Naive thymus-derived CD8-positive, alpha-beta T cell (primary cell): ENCODE results near the gene RANBP10. TPM values are rescaled to one million over a fixed set of nuclear protein-coding genes. Genes with fewer than 3 reads are reported as not detected.

Experiments used
- ATAC-seq, 2 donors: fragments of 150-1000 bp; cut with Tn5 transposase in 1 of 2; sonication (Bioruptor Pico), chemical (Tn5 transposase) in 1 of 2; 1 replicate in 1 of 2; 2 replicates in 1 of 2; pipeline ENCODE4 v1.10.0; 2021; ENCODE audit warnings: mild to moderate bottlenecking in 2 of 2, moderate library complexity in 2 of 2
- POLR2A ChIA-PET: fragments of 350-600 bp; sonication (Branson Sonifier 250); formaldehyde crosslinking; loops from one replicate; lab custom pipeline; 2021; ENCODE audit warnings: antibody characterized with exemption; lab: Charles Lee
- DNase-seq, 10 donors: peaks; one replicate each; pipeline versions ENCODE4 v3.0.0 to v3.0.0-alpha.2; 2020 to 2022
- H3K27ac Mint-ChIP-seq, 10 donors: one replicate each; pipeline ENCODE4 v1.8.0; 2020 to 2022; ENCODE audit warnings: mild to moderate bottlenecking in 10 of 10, mixed read lengths in 10 of 10, moderate library complexity in 4 of 10, inconsistent platforms in 1 of 10
- H3K27me3 Mint-ChIP-seq, 5 donors: one replicate each; pipeline ENCODE4 v1.8.0; 2021 to 2022; ENCODE audit warnings: mixed read lengths in 5 of 5
- H3K36me3 Mint-ChIP-seq, 3 donors: one replicate each; pipeline ENCODE4 v1.8.0; 2020 to 2022; ENCODE audit warnings: mixed read lengths in 3 of 3, mild to moderate bottlenecking in 2 of 3, inconsistent platforms in 1 of 3
- H3K4me1 Mint-ChIP-seq, 4 donors: one replicate each; pipeline ENCODE4 v1.8.0; 2021 to 2022; ENCODE audit warnings: mixed read lengths in 4 of 4
- H3K4me3 Mint-ChIP-seq, 10 donors: one replicate each; pipeline ENCODE4 v1.8.0; 2020 to 2022; ENCODE audit warnings: mild to moderate bottlenecking in 10 of 10, mixed read lengths in 10 of 10, moderate library complexity in 6 of 10, inconsistent platforms in 1 of 10
- H3K9me3 Mint-ChIP-seq, 9 donors: one replicate each; pipeline ENCODE4 v1.8.0; 2020 to 2022; ENCODE audit warnings: mixed read lengths in 9 of 9, mild to moderate bottlenecking in 3 of 9, inconsistent platforms in 1 of 9, moderate library complexity in 1 of 9
- polyA plus RNA-seq, 3 donors: library from polyadenylated mRNA; unstranded; fragments of 300-500 nt; fragmentation: Illumina TruSeq; gene quantifications; one replicate each; pipeline ENCODE4 v1.2.3, GENCODE V29; 2021
- total RNA-seq, 8 experiments: library from RNA in 2 of 8; stranded (reverse) in 2 of 8; gene quantifications; one replicate each; pipeline ENCODE4 v1.2.3 and lab custom pipeline; 2021 to 2026

Gene RANBP10
- total and polyA plus RNA-seq, 5 experiments from 2014 or later: 5.8 to 23.6 (median 13.8) TPM

GRCh38 chr16:67719048-67719777 lies 87.1 kb downstream of the RANBP10 start, which contains the start of gene GFOD2:
GFOD2 (minus strand) TSS chr16:67719316; CDS start chr16:67685715, 33,601 bp downstream.
- POLR2A ChIA-PET: interaction anchor here (0.8 to 1.9 kb wide), 7 partner anchors 10 to 172 kb away, joined by 3 to 10 read pairs (median 4); partner anchors contain the start of genes ACD, C16orf86, ENKD1 and PARD6A
- Mint-ChIP-seq H3K9me3 (no peaks in the 10 kb centered on the region), H3K4me1 (peaks cover 22 to 40% (median 33%) of the 10 kb centered on the region in 4 donors), H3K4me3 (peak within 1 kb of the TSS; percentile 90 to 99 (median 98)), H3K27me3 (no peaks in the 10 kb centered on the region), H3K36me3 (no peaks in the 10 kb centered on the region), H3K27ac (peak within 1 kb of the TSS; percentile 85 to 99 (median 98))
- peak; percentile 93 to 100 (median 98) for DNase-seq
- ATAC-seq: peak; percentile 91 to 92

GRCh38 chr16:67718668-67719047 lies 87.7 kb downstream of the RANBP10 start:
- Mint-ChIP-seq H3K36me3 (no peaks in the 10 kb centered on the region), H3K9me3 (no peaks in the 10 kb centered on the region), H3K27ac (peak overlapping the region; percentile 33 to 99 (median 86)), H3K4me3 (peak overlapping the region; percentile 90 to 99 (median 98)), H3K4me1 (peaks cover 22 to 43% (median 33%) of the 10 kb centered on the region in 4 donors), H3K27me3 (no peaks in the 10 kb centered on the region)
- POLR2A ChIA-PET: interaction anchor here (0.8 to 1.9 kb wide), 6 partner anchors 10 to 156 kb away, joined by 3 to 10 read pairs (median 4); partner anchors contain the start of genes ACD, C16orf86, CTCF and ENKD1
- DNase-seq (peak in 3 of 10 donors; percentile 7 to 33 (median 24)), ATAC-seq (peak; percentile 18 to 24)

GRCh38 chr16:67716097-67716496 lies 90.3 kb downstream of the RANBP10 start:
- Mint-ChIP-seq H3K27me3 (no peaks in the 10 kb centered on the region), H3K27ac (no peak overlapping the region), H3K4me3 (peak overlapping the region in 1 of 10 donors; percentile 29), H3K9me3 (no peaks in the 10 kb centered on the region), H3K4me1 (peaks cover 29 to 53% (median 38%) of the 10 kb centered on the region in 4 donors), H3K36me3 (peaks cover 0 to 2% (median 0%) of the 10 kb centered on the region in 3 donors)
- POLR2A ChIA-PET: no interaction called here
- ATAC-seq: no peak
- no peak for DNase-seq

- POLR2A ChIA-PET: interaction anchor here (0.5 to 1.0 kb wide), 2 partner anchors 102 to 221 kb away, joined by 3 read pairs; no protein-coding TSS in a partner anchor
Observed at GRCh38 chr16:67714522-67714921, 91.8 kb downstream of the RANBP10 start.

GRCh38 chr16:67713647-67714273 lies 92.6 kb downstream of the RANBP10 start:
- POLR2A ChIA-PET: interaction anchor here (0.5 kb wide), 1 partner anchor 103 kb away, joined by 3 read pairs; no protein-coding TSS in a partner anchor
- Mint-ChIP-seq H3K27ac (no peak overlapping the region), H3K9me3 (no peaks in the 10 kb centered on the region), H3K27me3 (no peaks in the 10 kb centered on the region), H3K4me1 (peaks cover 15 to 37% (median 25%) of the 10 kb centered on the region in 4 donors), H3K36me3 (peaks cover 0 to 2% (median 0%) of the 10 kb centered on the region in 3 donors), H3K4me3 (no peak overlapping the region)
- DNase-seq (no peak), ATAC-seq (no peak)

More at GRCh38 chr16:67714522-67714921, 91.8 kb downstream of the RANBP10 start:
- DNase-seq: no peak
- no peak for ATAC-seq
- peaks cover 0 to 2% (median 0%) of the 10 kb centered on the region in 3 donors for H3K36me3 Mint-ChIP-seq
- H3K4me1 Mint-ChIP-seq: peaks cover 20 to 39% (median 30%) of the 10 kb centered on the region in 4 donors
- H3K4me3 Mint-ChIP-seq: no peak overlapping the region
- H3K27me3 Mint-ChIP-seq: no peaks in the 10 kb centered on the region
- H3K9me3 Mint-ChIP-seq: no peaks in the 10 kb centered on the region
- H3K27ac Mint-ChIP-seq: no peak overlapping the region

- POLR2A ChIA-PET: no interaction called here
- no peaks in the 10 kb centered on the region for H3K9me3 Mint-ChIP-seq
- H3K27ac Mint-ChIP-seq: peak overlapping the region in 3 of 10 donors; percentile 33 to 68 (median 43)
- peaks cover 0 to 19% (median 12%) of the 10 kb centered on the region in 4 donors for H3K4me1 Mint-ChIP-seq
- no peak for DNase-seq
- no peak overlapping the region for H3K4me3 Mint-ChIP-seq
- H3K27me3 Mint-ChIP-seq: no peaks in the 10 kb centered on the region
- ATAC-seq: no peak
- peaks cover 0 to 2% (median 2%) of the 10 kb centered on the region in 3 donors for H3K36me3 Mint-ChIP-seq
Observed at GRCh38 chr16:67710607-67711006, 95.8 kb downstream of the RANBP10 start.

- no peaks in the 10 kb centered on the region for H3K27me3 Mint-ChIP-seq
- H3K4me3 Mint-ChIP-seq: no peak overlapping the region
Observed at GRCh38 chr16:67709050-67709449, 97.3 kb downstream of the RANBP10 start.

GRCh38 chr16:67708368-67708771 lies 98.0 kb downstream of the RANBP10 start:
- ATAC-seq (no peak), DNase-seq (no peak)
- peak overlapping the region in 2 of 10 donors; percentile 17 to 60 for H3K27ac Mint-ChIP-seq
- POLR2A ChIA-PET: interaction anchor here (1.4 kb wide), 1 partner anchor 10 kb away, joined by 4 read pairs; no protein-coding TSS in a partner anchor
- no peak overlapping the region for H3K4me3 Mint-ChIP-seq
- H3K36me3 Mint-ChIP-seq: peaks cover 0 to 2% (median 2%) of the 10 kb centered on the region in 3 donors
- H3K4me1 Mint-ChIP-seq: peaks cover 13 to 30% (median 19%) of the 10 kb centered on the region in 4 donors
- H3K27me3 Mint-ChIP-seq: no peaks in the 10 kb centered on the region
- H3K9me3 Mint-ChIP-seq: no peaks in the 10 kb centered on the region

More at GRCh38 chr16:67709050-67709449, 97.3 kb downstream of the RANBP10 start:
- DNase-seq (no peak), ATAC-seq (no peak)
- peaks cover 0 to 2% (median 2%) of the 10 kb centered on the region in 3 donors for H3K36me3 Mint-ChIP-seq
- no peaks in the 10 kb centered on the region for H3K9me3 Mint-ChIP-seq
- peaks cover 7 to 24% (median 15%) of the 10 kb centered on the region in 4 donors for H3K4me1 Mint-ChIP-seq
- no peak overlapping the region for H3K27ac Mint-ChIP-seq
- POLR2A ChIA-PET: interaction anchor here (1.4 kb wide), 1 partner anchor 9 kb away, joined by 4 read pairs; no protein-coding TSS in a partner anchor

- ATAC-seq (no peak), DNase-seq (no peak)
- H3K27ac Mint-ChIP-seq: peak overlapping the region in 1 of 10 donors; percentile 78
- peaks cover 0 to 2% (median 2%) of the 10 kb centered on the region in 3 donors for H3K36me3 Mint-ChIP-seq
- POLR2A ChIA-PET: no interaction called here
- peaks cover 15 to 36% (median 25%) of the 10 kb centered on the region in 4 donors for H3K4me1 Mint-ChIP-seq
- H3K4me3 Mint-ChIP-seq: no peak overlapping the region
- no peaks in the 10 kb centered on the region for H3K27me3 Mint-ChIP-seq
- H3K9me3 Mint-ChIP-seq: no peaks in the 10 kb centered on the region
Observed at GRCh38 chr16:67707790-67708189, 98.6 kb downstream of the RANBP10 start.

- POLR2A ChIA-PET: no interaction called here
- H3K4me3 Mint-ChIP-seq: no peak overlapping the region
- no peaks in the 10 kb centered on the region for H3K9me3 Mint-ChIP-seq
- DNase-seq: no peak
- peaks cover 15 to 36% (median 26%) of the 10 kb centered on the region in 4 donors for H3K4me1 Mint-ChIP-seq
- no peak for ATAC-seq
- peaks cover 0 to 2% (median 2%) of the 10 kb centered on the region in 3 donors for H3K36me3 Mint-ChIP-seq
- no peak overlapping the region for H3K27ac Mint-ChIP-seq
- no peaks in the 10 kb centered on the region for H3K27me3 Mint-ChIP-seq
Observed at GRCh38 chr16:67707210-67707609, 99.2 kb downstream of the RANBP10 start.

GRCh38 chr16:67704110-67704509 lies 102.2 kb downstream of the RANBP10 start:
- no peaks in the 10 kb centered on the region for H3K9me3 Mint-ChIP-seq
- H3K4me1 Mint-ChIP-seq: peaks cover 10 to 33% (median 19%) of the 10 kb centered on the region in 4 donors
- peaks cover 0 to 2% (median 0%) of the 10 kb centered on the region in 3 donors for H3K36me3 Mint-ChIP-seq
- DNase-seq: no peak
- H3K27me3 Mint-ChIP-seq: no peaks in the 10 kb centered on the region
- no peak overlapping the region for H3K4me3 Mint-ChIP-seq
- H3K27ac Mint-ChIP-seq: peak overlapping the region in 6 of 10 donors; percentile 23 to 86 (median 70)
- POLR2A ChIA-PET: no interaction called here
- no peak for ATAC-seq

- H3K36me3 Mint-ChIP-seq: peaks cover 0 to 2% (median 2%) of the 10 kb centered on the region in 3 donors
- H3K27ac Mint-ChIP-seq: peak overlapping the region; percentile 23 to 87 (median 73)
- ATAC-seq (peak; percentile 58 to 80), DNase-seq (peak in 2 of 10 donors; percentile 5 to 16)
- POLR2A ChIA-PET: no interaction called here
- H3K27me3 Mint-ChIP-seq: no peaks in the 10 kb centered on the region
- no peaks in the 10 kb centered on the region for H3K9me3 Mint-ChIP-seq
- H3K4me1 Mint-ChIP-seq: peaks cover 10 to 33% (median 19%) of the 10 kb centered on the region in 4 donors
- peak overlapping the region in 6 of 10 donors; percentile 2 to 26 (median 13) for H3K4me3 Mint-ChIP-seq
Observed at GRCh38 chr16:67703626-67704025, 102.7 kb downstream of the RANBP10 start.
